HG03457 (cell line): ENCODE measurements around the gene PMM2.
"Not testable (repeated sequence)": the region's sequence is repeated elsewhere in the genome, so short reads cannot be mapped to it uniquely, and the experiment has no call there.

Experiments
- ATAC-seq: cut with Tn5 transposase; IDR thresholded peaks from one replicate; pipeline ENCODE4 v1.9.1; 2021; ENCODE audit warnings: moderate number of reproducible peaks; ENCODE audit not compliant: unreplicated experiment

Gene PMM2

GRCh38 chr16:8797364-8798173, at the start of gene PMM2, which contains the start of gene TMEM186:
Gene PMM2, plus strand, starts transcription at chr16:8797839. Its CDS starts 44 bp downstream, at chr16:8797883.
Gene TMEM186, minus strand, starts transcription at chr16:8797639. Its CDS starts 25 bp downstream, at chr16:8797614.
- ATAC-seq, result peak; percentile 94

GRCh38 chr16:8748944-8749343, 48.7 kb upstream of the PMM2 start:
- not testable (repeated sequence) for ATAC-seq

- no peak for ATAC-seq
These were observed 45.9 kb upstream of the PMM2 start for GRCh38 chr16:8751481-8752311.

GRCh38 chr16:8752706-8753105, 44.9 kb upstream of the PMM2 start:
- no peak for ATAC-seq

- ATAC-seq, result no peak
These were observed 44.1 kb upstream of the PMM2 start for GRCh38 chr16:8753416-8754054.

- no peak for ATAC-seq
These were observed 40.9 kb upstream of the PMM2 start for GRCh38 chr16:8756755-8757154.

- ATAC-seq, result no peak
These were observed 39.6 kb upstream of the PMM2 start for GRCh38 chr16:8758022-8758421.

- no peak for ATAC-seq
These were observed 37.6 kb upstream of the PMM2 start for GRCh38 chr16:8760021-8760420.

- ATAC-seq, result no peak
These were observed 36.6 kb upstream of the PMM2 start for GRCh38 chr16:8761078-8761477.

GRCh38 chr16:8762254-8762653, 35.4 kb upstream of the PMM2 start:
- no peak for ATAC-seq

GRCh38 chr16:8763083-8763482, 34.6 kb upstream of the PMM2 start:
- ATAC-seq, result no peak

- no peak for ATAC-seq
These were observed 33.7 kb upstream of the PMM2 start for GRCh38 chr16:8763899-8764298.

- no peak for ATAC-seq
These were observed 33.0 kb upstream of the PMM2 start for GRCh38 chr16:8764525-8765250.

GRCh38 chr16:8767176-8767575, 30.5 kb upstream of the PMM2 start:
- ATAC-seq, result no peak

- ATAC-seq, result no peak
These were observed 29.4 kb upstream of the PMM2 start for GRCh38 chr16:8768283-8768682.

GRCh38 chr16:8768692-8769091, 28.9 kb upstream of the PMM2 start:
- ATAC-seq, result no peak

GRCh38 chr16:8773537-8773936, 24.1 kb upstream of the PMM2 start:
- ATAC-seq, result no peak

- ATAC-seq, result no peak
These were observed 23.4 kb upstream of the PMM2 start for GRCh38 chr16:8774208-8774607.

- no peak for ATAC-seq
These were observed 22.3 kb upstream of the PMM2 start for GRCh38 chr16:8775359-8775758.

- no peak for ATAC-seq
These were observed 21.5 kb upstream of the PMM2 start for GRCh38 chr16:8776129-8776584.

GRCh38 chr16:8777217-8777616, 20.4 kb upstream of the PMM2 start:
- ATAC-seq, result no peak
